Body of pancreas (tissue), 4 donors: ENCODE measurements around the gene MAPK7. TPM values are rescaled to one million over a fixed set of nuclear protein-coding genes. Genes with fewer than 3 reads are reported as not detected.

Experiments
- ATAC-seq: fragments of 150-250 bp; one replicate; pipeline ENCODE4 v1.9.1; 2016
- DNase-seq, 4 donors: peaks; one replicate each; pipeline ENCODE4 v3.0.0-alpha.2; 2019
- H3K27ac ChIP-seq, 4 donors: fragments of 200-600 bp; sonication (generic); 1 replicate in 3 of 4; 2 replicates in 1 of 4; pipeline versions ENCODE4 v1.5.1 to v1.6.1; 2016 to 2019; ENCODE audit warnings: mild to moderate bottlenecking in 1 of 4, mixed read lengths in 1 of 4, moderate library complexity in 1 of 4
- H3K27me3 ChIP-seq, 2 donors: fragments of 200-600 bp; sonication (generic); one replicate each; pipeline ENCODE4 v1.6.0; 2016; ENCODE audit warnings: mild to moderate bottlenecking in 1 of 2
- H3K36me3 ChIP-seq, 2 donors: fragments of 200-600 bp; sonication (generic); replicated peaks in 1 of 2; 2 replicates each; pipeline ENCODE4 v1.5.1; 2016; ENCODE audit warnings: low read depth in 2 of 2; ENCODE audit not compliant: insufficient read depth in 1 of 2
- H3K4me1 ChIP-seq: fragments of 200-600 bp; sonication (generic); one replicate; pipeline ENCODE4 v1.6.0; 2016
- H3K4me3 ChIP-seq, 2 donors: fragments of 200-600 bp; sonication (generic); 1 replicate in 1 of 2; 2 replicates in 1 of 2; pipeline ENCODE4 v1.5.1; 2016 to 2019
- H3K9me3 ChIP-seq, 3 donors: fragments of 200-600 bp; sonication (generic); 1 replicate in 2 of 3; 2 replicates in 1 of 3; pipeline ENCODE4 v1.5.1; 2016
- POLR2A ChIP-seq, 3 donors: fragments of 450-650 bp; IDR thresholded peaks; one replicate each; pipeline ENCODE4 v1.6.1; 2016; ENCODE audit warnings: antibody characterized with exemption in 3 of 3, mild to moderate bottlenecking in 2 of 3
- WGBS, 2 donors: methylation state at CpG; one replicate each; pipeline ENCODE4 v1.1.5; 2017; 5-methylcytosine and 5-hydroxymethylcytosine counted together
- intact Hi-C: fragments of 100-400 bp; cut with DNase I; formaldehyde crosslinking; loops from one replicate; pipeline ENCODE4 v1.15.1; 2023
- total RNA-seq, 2 donors: library from RNA; depleted of rRNA; stranded (reverse); fragments of >200 nt; gene quantifications; one replicate each; pipeline ENCODE4 v1.1.0, GENCODE V29; 2016
- TF ChIP-seq, protein P1 (sequence below), 7 experiments: fragments of 450-650 bp in 4 of 7; fragments of 200-600 bp in 3 of 7; sonication (generic) in 3 of 7; IDR thresholded peaks; one replicate each; pipeline ENCODE4 v1.5.1; 2016 to 2019; ENCODE audit warnings: antibody characterized with exemption in 7 of 7

MAPK7 gene
- total RNA-seq, 2 donors from 2014 or later, result 10.1 to 29.3 TPM

DNA sequence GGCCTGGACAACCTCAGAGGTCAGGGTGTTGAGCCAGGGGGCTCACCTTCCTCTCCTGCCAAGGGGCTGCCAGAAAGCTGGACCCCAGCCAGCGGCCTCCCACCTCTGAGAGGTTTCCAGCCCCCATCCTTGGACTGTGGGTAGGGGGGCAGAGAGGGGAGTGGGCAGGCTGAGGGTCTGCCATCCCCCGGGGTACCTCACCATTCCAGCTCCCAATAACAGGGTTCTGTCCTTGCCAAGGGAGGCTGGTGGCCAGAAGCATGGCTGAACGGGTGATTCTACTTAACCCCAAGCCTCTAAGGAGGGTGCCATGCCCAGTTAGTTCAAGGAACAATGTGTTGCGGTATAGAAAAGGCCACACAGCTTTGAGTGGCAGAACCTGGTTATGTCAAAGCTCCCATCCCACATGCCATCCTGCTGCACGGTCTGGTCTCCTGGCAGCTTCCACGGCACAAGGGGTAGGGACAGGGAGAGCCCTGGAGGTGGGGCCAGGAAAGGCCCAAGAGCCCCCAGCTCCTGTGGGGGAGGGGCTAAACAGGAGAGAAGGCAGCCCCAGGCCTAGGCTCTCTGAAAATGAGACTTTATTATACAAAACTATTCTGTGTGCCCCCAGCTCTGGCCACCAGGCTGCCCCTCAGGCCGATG, 35.6 kb upstream of the MAPK7 start:
- intact Hi-C loops, result loop anchor here (10.0 kb wide), 1 partner anchor 432 kb away; no protein-coding TSS in a partner anchor
- WGBS, 2 donors, result 65 to 80% methylated on average over 4 to 7 of the region's 7 CpGs
- Histone ChIP-seq H3K27me3 (no peaks in the 10 kb centered on the region), H3K4me1 (peaks cover 10% of the 10 kb centered on the region), H3K4me3 (no peak overlapping the region), H3K27ac (no peak overlapping the region), H3K9me3 (no peaks in the 10 kb centered on the region), H3K36me3 (no peaks in the 10 kb centered on the region)
- peak in 1 of 4 donors; percentile 11 for DNase-seq
- ATAC-seq, result no peak
- TF ChIP-seq, protein P1, sequence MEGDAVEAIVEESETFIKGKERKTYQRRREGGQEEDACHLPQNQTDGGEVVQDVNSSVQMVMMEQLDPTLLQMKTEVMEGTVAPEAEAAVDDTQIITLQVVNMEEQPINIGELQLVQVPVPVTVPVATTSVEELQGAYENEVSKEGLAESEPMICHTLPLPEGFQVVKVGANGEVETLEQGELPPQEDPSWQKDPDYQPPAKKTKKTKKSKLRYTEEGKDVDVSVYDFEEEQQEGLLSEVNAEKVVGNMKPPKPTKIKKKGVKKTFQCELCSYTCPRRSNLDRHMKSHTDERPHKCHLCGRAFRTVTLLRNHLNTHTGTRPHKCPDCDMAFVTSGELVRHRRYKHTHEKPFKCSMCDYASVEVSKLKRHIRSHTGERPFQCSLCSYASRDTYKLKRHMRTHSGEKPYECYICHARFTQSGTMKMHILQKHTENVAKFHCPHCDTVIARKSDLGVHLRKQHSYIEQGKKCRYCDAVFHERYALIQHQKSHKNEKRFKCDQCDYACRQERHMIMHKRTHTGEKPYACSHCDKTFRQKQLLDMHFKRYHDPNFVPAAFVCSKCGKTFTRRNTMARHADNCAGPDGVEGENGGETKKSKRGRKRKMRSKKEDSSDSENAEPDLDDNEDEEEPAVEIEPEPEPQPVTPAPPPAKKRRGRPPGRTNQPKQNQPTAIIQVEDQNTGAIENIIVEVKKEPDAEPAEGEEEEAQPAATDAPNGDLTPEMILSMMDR (IDR thresholded peaks at IDR 0.05), result no peak
- no peak for TF ChIP-seq POLR2A (IDR thresholded peaks at IDR 0.05)

DNA sequence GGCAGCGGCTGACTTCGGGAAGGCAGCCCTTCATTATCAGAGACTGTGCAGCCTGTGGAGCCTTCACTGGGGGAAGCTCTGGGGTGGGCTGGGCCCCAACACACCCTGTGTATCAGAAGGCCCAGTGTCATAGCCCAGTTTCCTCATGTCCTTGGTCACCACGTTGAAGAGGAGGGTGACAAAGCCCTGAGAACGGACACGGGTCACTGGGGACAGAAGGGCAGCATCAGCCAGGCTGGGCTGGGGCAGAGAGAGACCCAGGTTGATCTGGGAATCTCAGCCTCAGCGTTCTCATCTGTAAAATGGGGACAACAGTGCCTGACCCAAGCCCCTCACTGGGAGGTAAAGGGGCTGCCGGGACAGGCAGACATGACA, 35.1 kb upstream of the MAPK7 start:
- no peak overlapping the region for H3K4me3 ChIP-seq
- intact Hi-C loops, result loop anchor here (10.0 kb wide), 1 partner anchor 432 kb away; no protein-coding TSS in a partner anchor
- WGBS, 2 donors, result 79 to 83% methylated on average over 6 to 7 of the region's 7 CpGs
- no peaks in the 10 kb centered on the region for H3K36me3 ChIP-seq
- no peaks in the 10 kb centered on the region for H3K27me3 ChIP-seq
- DNase-seq (peak in 1 of 4 donors; percentile 6), ATAC-seq (no peak)
- TF ChIP-seq, protein P1 (IDR thresholded peaks at IDR 0.05), result no peak
- no peak for TF ChIP-seq POLR2A (IDR thresholded peaks at IDR 0.05)
- no peak overlapping the region for H3K27ac ChIP-seq
- peaks cover 4% of the 10 kb centered on the region for H3K4me1 ChIP-seq
- no peaks in the 10 kb centered on the region for H3K9me3 ChIP-seq

DNA sequence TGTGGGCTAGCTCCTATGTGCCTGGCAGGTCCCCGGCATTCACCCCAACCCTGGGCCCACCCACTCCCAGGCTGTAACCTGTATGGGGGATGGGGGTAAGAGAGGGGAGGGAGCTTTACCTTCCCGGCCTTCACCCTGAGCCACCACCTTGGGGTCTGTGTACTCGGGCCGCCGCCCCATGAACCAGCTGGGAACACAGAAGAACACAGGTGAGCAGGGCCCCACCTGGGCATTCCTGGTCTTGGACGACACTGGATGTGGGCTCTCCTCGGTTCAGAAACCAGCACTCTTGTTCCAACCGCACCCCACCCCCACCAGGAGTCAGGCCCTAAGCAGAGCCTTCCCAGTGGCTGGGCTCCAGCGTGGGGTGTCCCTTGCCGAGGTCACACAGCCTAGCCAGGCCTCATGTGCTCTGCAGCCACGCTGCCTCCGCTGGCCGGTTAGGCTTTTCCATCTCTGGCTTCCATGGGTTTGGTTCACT, 34.6 kb upstream of the MAPK7 start:
- DNase-seq (peak in 1 of 4 donors; percentile 11), ATAC-seq (no peak)
- Histone ChIP-seq H3K4me1 (no peaks in the 10 kb centered on the region), H3K36me3 (no peaks in the 10 kb centered on the region), H3K4me3 (no peak overlapping the region), H3K27ac (no peak overlapping the region), H3K27me3 (no peaks in the 10 kb centered on the region), H3K9me3 (no peaks in the 10 kb centered on the region)
- intact Hi-C loops, result loop anchor here (10.0 kb wide), 1 partner anchor 431 kb away; no protein-coding TSS in a partner anchor
- TF ChIP-seq POLR2A (IDR thresholded peaks at IDR 0.05), result no peak
- TF ChIP-seq, protein P1 (IDR thresholded peaks at IDR 0.05), result no peak
- WGBS, 2 donors, result 87 to 93% methylated on average over 10 to 12 of the region's 13 CpGs

DNA sequence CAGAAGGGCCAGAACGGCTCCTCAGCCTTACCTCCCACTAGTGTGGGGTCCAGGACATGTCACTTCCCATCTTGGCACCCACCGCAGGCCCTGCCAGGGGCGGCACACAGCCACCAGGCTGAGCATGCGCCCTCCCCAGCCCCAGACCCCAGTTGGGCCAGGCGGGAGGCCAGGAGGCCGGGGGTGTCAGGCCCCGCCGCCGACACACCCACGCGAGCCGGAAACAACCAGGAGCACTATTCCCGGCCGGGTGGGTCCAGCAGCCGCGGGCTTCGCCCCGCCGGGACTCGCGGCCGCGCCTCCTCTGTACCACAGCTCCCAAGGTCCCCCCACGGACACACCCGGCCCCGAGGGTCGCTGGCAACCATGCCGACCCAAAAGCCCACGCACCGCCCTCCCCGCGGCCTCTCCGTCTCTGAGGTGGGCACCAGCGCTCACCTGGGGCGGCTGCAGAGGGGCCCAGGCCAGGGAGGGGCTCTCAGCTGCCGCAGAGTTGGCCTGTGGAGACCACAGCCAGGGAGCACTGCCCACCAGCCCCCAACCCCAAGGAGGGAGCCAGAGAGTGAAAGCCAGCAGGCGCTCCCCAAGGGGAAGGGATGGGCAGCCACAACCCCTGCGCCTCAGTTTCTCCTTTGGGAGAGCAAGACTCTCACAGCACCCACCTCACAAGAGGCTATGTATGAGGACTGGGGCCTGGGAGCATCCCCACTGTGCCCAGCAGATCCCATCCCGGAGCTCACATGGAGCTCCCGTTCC, 33.8 kb upstream of the MAPK7 start:
- TF ChIP-seq, protein P1 (IDR thresholded peaks at IDR 0.05), result no peak
- TF ChIP-seq POLR2A (IDR thresholded peaks at IDR 0.05), result no peak
- no peaks in the 10 kb centered on the region for H3K4me1 ChIP-seq
- intact Hi-C loops, result loop anchor here (10.0 kb wide), 1 partner anchor 430 kb away; no protein-coding TSS in a partner anchor
- no peak overlapping the region for H3K4me3 ChIP-seq
- no peak for ATAC-seq
- no peaks in the 10 kb centered on the region for H3K27me3 ChIP-seq
- WGBS, 2 donors, result 90 to 96% methylated on average over 12 to 28 of the region's 40 CpGs
- peak in 1 of 4 donors; percentile 6 for DNase-seq
- H3K9me3 ChIP-seq, result no peaks in the 10 kb centered on the region
- H3K36me3 ChIP-seq, result no peaks in the 10 kb centered on the region
- H3K27ac ChIP-seq, result no peak overlapping the region
